Right ventricle myocardium inferior (tissue), 1 donor: ENCODE data around the gene MSRB1. TPM values are rescaled to one million over a fixed set of nuclear protein-coding genes. Genes with fewer than 3 reads are reported as not detected.
"Not testable (repeated sequence)": the region's sequence is repeated elsewhere in the genome, so short reads cannot be mapped to it uniquely, and the experiment has no call there.

ENCODE experiments used
- ATAC-seq: fragments of 200-7000 bp; cut with Tn5 transposase; one replicate; pipeline ENCODE4 v1.9.1; 2020; ENCODE audit warnings: mild to moderate bottlenecking, moderate library complexity
- DNase-seq: peaks from one replicate; pipeline ENCODE4 v3.0.0; 2021; ENCODE audit errors: missing footprints
- intact Hi-C: fragments of 100-400 bp; cut with DNase I; formaldehyde crosslinking; loops from one replicate; pipeline ENCODE4 v1.11.0; 2022
- total RNA-seq: library from RNA; stranded (reverse); fragmentation: NEBNext Ultra II Directional; extraction: Animal tissue kit (Norgen Biotek cat#: 25700); gene quantifications from one replicate; pipeline ENCODE4 v1.2.1, GENCODE V29; 2021
- donor health status: DM: no; HTN: yes; CAD: no; lungs with severe emphysema.

Gene MSRB1
- total RNA-seq, 1 donor from 2014 or later, result 25.3 TPM

- ATAC-seq (no peak), DNase-seq (peak; percentile 22)
- intact Hi-C loops, result no loop called here
These were observed 2.8 kb upstream of the MSRB1 start for GRCh38 chr16:1945559-1946391.

- peak; percentile 56 for DNase-seq
- intact Hi-C loops, result no loop called here
- no peak for ATAC-seq
These were observed 1.7 kb upstream of the MSRB1 start for GRCh38 chr16:1944612-1945199.

- peak; percentile 69 for DNase-seq
- intact Hi-C loops, result no loop called here
- peak; percentile 3 for ATAC-seq
These were observed 771 bp downstream of the MSRB1 start for GRCh38 chr16:1942047-1942809.

- ATAC-seq (no peak), DNase-seq (peak; percentile 59)
- intact Hi-C loops, result no loop called here
These were observed 1.6 kb downstream of the MSRB1 start for GRCh38 chr16:1941162-1942046.

GRCh38 chr16:1940273-1941161 is 2.5 kb downstream of the MSRB1 start:
- no peak for ATAC-seq
- intact Hi-C loops, result no loop called here
- DNase-seq, result peak; percentile 59

GRCh38 chr16:1939833-1940232 is 3.2 kb downstream of the MSRB1 start:
- ATAC-seq, intact Hi-C loops: not testable (repeated sequence)
- peak; percentile 16 for DNase-seq

- DNase-seq (peak; percentile 43), ATAC-seq (no peak)
- intact Hi-C loops, result no loop called here
These were observed 4.1 kb downstream of the MSRB1 start for GRCh38 chr16:1938910-1939309.

GRCh38 chr16:1938316-1938715 is 4.7 kb downstream of the MSRB1 start:
- intact Hi-C loops, result no loop called here
- peak; percentile 76 for DNase-seq
- ATAC-seq, result no peak

GRCh38 chr16:1936945-1937479 is 6.0 kb downstream of the MSRB1 start:
- DNase-seq, result peak; percentile 58
- no peak for ATAC-seq
- intact Hi-C loops, result no loop called here

GRCh38 chr16:1933097-1933661 is 9.8 kb downstream of the MSRB1 start:
- intact Hi-C loops, result no loop called here
- no peak for ATAC-seq
- DNase-seq, result peak; percentile 60

- intact Hi-C loops, result no loop called here
- peak; percentile 45 for DNase-seq
- ATAC-seq, result no peak
These were observed 10.7 kb downstream of the MSRB1 start for GRCh38 chr16:1932050-1933028.

GRCh38 chr16:1930338-1930720 is 12.7 kb downstream of the MSRB1 start:
- ATAC-seq (no peak), DNase-seq (no peak)
- intact Hi-C loops, result no loop called here

GRCh38 chr16:1929578-1930337 is 13.2 kb downstream of the MSRB1 start:
- ATAC-seq (peak; percentile 95), DNase-seq (peak; percentile 95)
- intact Hi-C loops, result loop anchor here (1.0 kb wide), 1 partner anchor 66 kb away; no protein-coding TSS in a partner anchor

GRCh38 chr16:1929105-1929504 is 13.9 kb downstream of the MSRB1 start:
- DNase-seq (no peak), ATAC-seq (peak; percentile 65)
- intact Hi-C loops, result loop anchor here (1.0 kb wide), 1 partner anchor 66 kb away; no protein-coding TSS in a partner anchor

GRCh38 chr16:1926271-1926670 is 16.7 kb downstream of the MSRB1 start:
- ATAC-seq (no peak), DNase-seq (no peak)
- intact Hi-C loops, result no loop called here
